ENCODE data around the gene RAB37. TPM values are rescaled to one million over a fixed set of nuclear protein-coding genes. Genes with fewer than 3 reads are reported as not detected.
A peak's percentile ranks its signal among the peaks of the same experiment; 100 is the strongest.

The RAB37 gene
- total and polyA plus RNA-seq, 10 donors, result 16.6 to 37.6 (median 24.0) TPM

GRCh38 chr17:74775409-74776043 is 38.5 kb downstream of the RAB37 start:
- Histone ChIP-seq H3K4me3 (peak overlapping the region; percentile 67 to 96 (median 87)), H3K27ac (peak overlapping the region; percentile 42 to 91 (median 78)), H3K27me3 (replicated peaks in 1 of 7) (no peaks in the 10 kb centered on the region), H3K9me3 (no peaks in the 10 kb centered on the region), H3K36me3 (peaks cover 0 to 38% (median 34%) of the 10 kb centered on the region in 6 donors), H3K4me1 (peaks cover 31 to 80% (median 55%) of the 10 kb centered on the region in 6 donors)
- DNase-seq, result no peak
- TF ChIP-seq POLR2A (IDR thresholded peaks at IDR 0.05), result no peak
- intact Hi-C loops (cut with DNase I; ENCODE audit: low total_unique reads), result no loop called here
- 35 to 39% (median 38%) methylated on average over 12 of the region's 12 CpGs for WGBS, 5 donors

GRCh38 chr17:74776044-74776962 is 39.2 kb downstream of the RAB37 start, which contains the start of gene NAT9:
TSS of gene NAT9 (minus strand) at chr17:74776345. CDS start at chr17:74775698, 647 bp downstream.
- peak; percentile 99 for DNase-seq
- intact Hi-C loops (cut with DNase I; ENCODE audit: low total_unique reads), result no loop called here
- H3K4me3 ChIP-seq, result peak within 1 kb of the TSS; percentile 67 to 96 (median 87)
- H3K27ac ChIP-seq, result peak within 1 kb of the TSS; percentile 42 to 91 (median 78)
- peak in 2 of 3 donors; percentile 31 to 77 for TF ChIP-seq POLR2A (IDR thresholded peaks at IDR 0.05)
- peak in 2 of 11 experiments; percentile 28 to 30 for TF ChIP-seq CTCF (IDR thresholded peaks at IDR 0.05 in 8 of 11, conservative IDR thresholded peaks at IDR 0.05 in 3 of 11)
- peak; percentile 91 to 97 (median 95) for TF ChIP-seq POLR2AphosphoS5 (IDR thresholded peaks at IDR 0.05)
- peaks cover 0 to 30% (median 26%) of the 10 kb centered on the region in 6 donors for H3K36me3 ChIP-seq
- WGBS, 5 donors, result 1% methylated on average over 49 to 64 of the region's 64 CpGs
- H3K27me3 ChIP-seq (replicated peaks in 1 of 7), result no peaks in the 10 kb centered on the region
- H3K4me1 ChIP-seq, result peaks cover 33 to 80% (median 61%) of the 10 kb centered on the region in 6 donors
- H3K9me3 ChIP-seq, result no peaks in the 10 kb centered on the region

GRCh38 chr17:74776990-74777389 is 39.9 kb downstream of the RAB37 start:
- no peak for TF ChIP-seq POLR2AphosphoS5 (IDR thresholded peaks at IDR 0.05)
- no peak for TF ChIP-seq CTCF (IDR thresholded peaks at IDR 0.05 in 8 of 11, conservative IDR thresholded peaks at IDR 0.05 in 3 of 11)
- TF ChIP-seq POLR2A (IDR thresholded peaks at IDR 0.05), result no peak
- Histone ChIP-seq H3K36me3 (peaks cover 0 to 26% (median 20%) of the 10 kb centered on the region in 6 donors), H3K4me1 (peaks cover 33 to 83% (median 63%) of the 10 kb centered on the region in 6 donors), H3K27ac (peak overlapping the region in 3 of 8 donors; percentile 84 to 91 (median 85)), H3K9me3 (no peaks in the 10 kb centered on the region), H3K27me3 (replicated peaks in 1 of 7) (no peaks in the 10 kb centered on the region), H3K4me3 (peak overlapping the region; percentile 67 to 96 (median 87))
- intact Hi-C loops (cut with DNase I; ENCODE audit: low total_unique reads), result no loop called here
- 45 to 56% (median 50%) methylated on average over 10 of the region's 10 CpGs for WGBS, 5 donors
- no peak for DNase-seq

- peaks cover 33 to 87% (median 63%) of the 10 kb centered on the region in 6 donors for H3K4me1 ChIP-seq
- intact Hi-C loops (cut with DNase I; ENCODE audit: low total_unique reads), result no loop called here
- WGBS, 5 donors, result 56 to 89% (median 63%) methylated on average over 6 of the region's 6 CpGs
These were observed 41.0 kb downstream of the RAB37 start for GRCh38 chr17:74777901-74778515.

More at GRCh38 chr17:74777901-74778515, 41.0 kb downstream of the RAB37 start:
- no peak for DNase-seq
- no peak for TF ChIP-seq CTCF (IDR thresholded peaks at IDR 0.05 in 8 of 11, conservative IDR thresholded peaks at IDR 0.05 in 3 of 11)
- no peak for TF ChIP-seq POLR2AphosphoS5 (IDR thresholded peaks at IDR 0.05)
- TF ChIP-seq POLR2A (IDR thresholded peaks at IDR 0.05), result no peak
- Histone ChIP-seq H3K9me3 (no peaks in the 10 kb centered on the region), H3K27me3 (replicated peaks in 1 of 7) (no peaks in the 10 kb centered on the region), H3K4me3 (no peak overlapping the region), H3K36me3 (peaks cover 0 to 26% (median 10%) of the 10 kb centered on the region in 6 donors), H3K27ac (peak overlapping the region in 3 of 8 donors; percentile 12 to 85 (median 82))

Measured in spleen (tissue), 11 donors.